Keratinocyte (primary cell): ENCODE results near the gene ACAA1. TPM values are rescaled to one million over a fixed set of nuclear protein-coding genes. Genes with fewer than 3 reads are reported as not detected.

Experiments
- DNase-seq: peaks from one replicate; pipeline ENCODE4 v3.0.0-alpha.2; 2011; ENCODE audit warnings: low read depth, missing footprints, low spot score
- FAIRE-seq: peaks from 2 replicates; lab custom pipeline; 2011; peaks lifted over from hg19 to GRCh38; lab: Jason Lieb, UNC
- H2AFZ ChIP-seq: 2 replicates; pipeline ENCODE4 v1.6.0; 2012; ENCODE audit warnings: low read length, control low read depth, inconsistent platforms; ENCODE audit not compliant: control insufficient read depth
- H3K27ac ChIP-seq: 2 replicates; pipeline ENCODE4 v1.5.1; 2011; ENCODE audit warnings: low read length; ENCODE audit not compliant: control insufficient read depth, insufficient read depth
- H3K27me3 ChIP-seq: 3 replicates; pipeline ENCODE4 v1.6.0; 2011; ENCODE audit warnings: low read length; ENCODE audit not compliant: control insufficient read depth, insufficient read depth; ENCODE audit errors: extremely low read depth
- H3K36me3 ChIP-seq, 2 experiments: 2 replicates in 1 of 2; 3 replicates in 1 of 2; pipeline ENCODE4 v1.5.1; 2011; ENCODE audit warnings: low read length in 2 of 2, mild to moderate bottlenecking in 1 of 2; ENCODE audit not compliant: control insufficient read depth in 2 of 2, insufficient read depth in 2 of 2; ENCODE audit errors: extremely low read depth in 1 of 2
- H3K4me1 ChIP-seq: 3 replicates; pipeline ENCODE4 v1.5.1; 2011; ENCODE audit warnings: low read length; ENCODE audit not compliant: control insufficient read depth, insufficient read depth; ENCODE audit errors: extremely low read depth
- H3K4me2 ChIP-seq: 3 replicates; pipeline ENCODE4 v1.6.0; 2011; ENCODE audit warnings: low read depth, low read length; ENCODE audit not compliant: control insufficient read depth, insufficient read depth; ENCODE audit errors: extremely low read depth
- H3K4me3 ChIP-seq, 3 experiments: fragments of 200-600 bp in 1 of 3; sonication (generic) in 1 of 3; 2 replicates in 2 of 3; 3 replicates in 1 of 3; pipeline ENCODE4 v1.5.1; 2011 to 2016; ENCODE audit warnings: low read length in 3 of 3, mild to moderate bottlenecking in 3 of 3, control low read depth in 2 of 3, inconsistent platforms in 1 of 3, low read depth in 1 of 3, mixed read lengths in 1 of 3, mixed run types in 1 of 3, moderate library complexity in 1 of 3; ENCODE audit not compliant: control insufficient read depth in 2 of 3, insufficient read depth in 2 of 3; ENCODE audit errors: extremely low read depth in 1 of 3
- H3K79me2 ChIP-seq: 2 replicates; pipeline ENCODE4 v1.6.0; 2012; ENCODE audit warnings: low read length; ENCODE audit not compliant: control insufficient read depth, insufficient read depth
- H3K9ac ChIP-seq: 3 replicates; pipeline ENCODE4 v1.6.0; 2011; ENCODE audit warnings: low read length; ENCODE audit not compliant: control insufficient read depth, insufficient read depth; ENCODE audit errors: extremely low read depth
- H3K9me1 ChIP-seq: 3 replicates; pipeline ENCODE4 v1.6.0; 2011; ENCODE audit warnings: low read length; ENCODE audit not compliant: control insufficient read depth, insufficient read depth; ENCODE audit errors: extremely low read depth
- H3K9me3 ChIP-seq: 2 replicates; pipeline ENCODE4 v1.5.1; 2012; ENCODE audit warnings: low read depth, low read length; ENCODE audit not compliant: control insufficient read depth
- H4K20me1 ChIP-seq: 3 replicates; pipeline ENCODE4 v1.6.0; 2011; ENCODE audit warnings: low read length; ENCODE audit not compliant: control insufficient read depth, insufficient read depth; ENCODE audit errors: extremely low read depth
- EZH2 ChIP-seq: IDR thresholded peaks from one replicate; pipeline ENCODE4 v1.6.1; 2012; ENCODE audit warnings: inconsistent platforms, mild to moderate bottlenecking, low read length, moderate library complexity
- dilution Hi-C: fragments of 300-500 bp; cut with MboI; formaldehyde crosslinking; loops from one replicate; pipeline ENCODE4 v1.7.0; 2020; ENCODE audit warnings: low sequenced_read_pairs; ENCODE audit not compliant: extremely low pct_ligation_motif_present
- polyA plus RNA-seq, 5 experiments: library from polyadenylated mRNA; depleted of rRNA in 3 of 5; stranded (reverse) in 3 of 5; stranded (forward) in 1 of 5; unstranded in 1 of 5; fragments of >200 nt; gene quantifications; 1 replicate in 1 of 5; 2 replicates in 3 of 5; 3 replicates in 1 of 5; pipeline versions ENCODE4 v1.2.1 to v1.2.3, GENCODE V29; 2011 to 2012; ENCODE audit warnings: missing spikeins in 2 of 5, low read depth in 1 of 5, low replicate concordance in 1 of 5
- TF ChIP-seq, protein P1 (sequence below), 3 experiments: IDR thresholded peaks in 1 of 3; conservative IDR thresholded peaks in 1 of 3; optimal IDR thresholded peaks in 1 of 3; 2 replicates in 2 of 3; 3 replicates in 1 of 3; pipeline versions ENCODE3 to v1.5.1; 2011; ENCODE audit warnings: low read length in 3 of 3, mild to moderate bottlenecking in 3 of 3, moderate library complexity in 2 of 3, control low read depth in 1 of 3, inconsistent platforms in 1 of 3; ENCODE audit not compliant: insufficient read depth in 2 of 3; ENCODE audit errors: extremely low read depth in 1 of 3

Gene ACAA1
- polyA plus RNA-seq, 1 donor (not counting 4 experiments of a cell fraction or from before 2014, with no cell fraction given) = 85.3 TPM

DNA sequence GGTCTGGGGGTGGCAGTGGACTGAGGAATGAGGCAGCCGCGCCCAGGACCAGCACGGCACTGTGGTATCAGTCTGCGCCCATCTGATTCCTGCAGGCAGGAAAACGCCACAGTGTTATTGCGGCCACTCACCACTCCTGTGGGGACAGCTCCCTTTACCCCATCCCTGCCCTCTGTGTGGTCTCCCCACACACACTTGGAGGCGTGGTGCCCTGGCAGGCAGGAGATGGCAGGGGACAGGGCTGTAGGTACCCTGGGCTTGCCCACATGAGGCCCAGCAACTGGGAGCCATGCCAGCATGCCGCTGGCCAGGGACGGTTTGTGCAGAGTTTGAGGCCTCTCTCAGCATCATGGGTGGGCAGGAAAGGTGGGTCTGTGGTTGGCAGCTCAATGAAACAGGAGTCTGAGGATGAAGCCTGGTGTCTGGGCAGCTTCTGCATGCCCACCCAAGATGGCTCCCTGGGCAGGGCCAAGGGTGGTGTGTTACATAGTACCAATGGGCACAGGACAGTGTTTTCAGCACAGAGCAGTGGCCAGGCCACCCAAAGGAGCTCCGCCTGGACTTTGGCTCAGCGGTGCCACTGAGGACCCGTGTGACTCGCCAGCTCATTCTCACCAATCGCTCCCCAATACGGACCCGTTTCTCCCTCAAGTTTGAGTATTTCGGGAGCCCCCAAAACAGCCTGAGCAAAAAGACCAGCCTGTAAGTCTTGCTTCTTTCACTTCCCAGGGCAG lies 27.2 kb downstream of the ACAA1 start:
- TF ChIP-seq, protein P1, sequence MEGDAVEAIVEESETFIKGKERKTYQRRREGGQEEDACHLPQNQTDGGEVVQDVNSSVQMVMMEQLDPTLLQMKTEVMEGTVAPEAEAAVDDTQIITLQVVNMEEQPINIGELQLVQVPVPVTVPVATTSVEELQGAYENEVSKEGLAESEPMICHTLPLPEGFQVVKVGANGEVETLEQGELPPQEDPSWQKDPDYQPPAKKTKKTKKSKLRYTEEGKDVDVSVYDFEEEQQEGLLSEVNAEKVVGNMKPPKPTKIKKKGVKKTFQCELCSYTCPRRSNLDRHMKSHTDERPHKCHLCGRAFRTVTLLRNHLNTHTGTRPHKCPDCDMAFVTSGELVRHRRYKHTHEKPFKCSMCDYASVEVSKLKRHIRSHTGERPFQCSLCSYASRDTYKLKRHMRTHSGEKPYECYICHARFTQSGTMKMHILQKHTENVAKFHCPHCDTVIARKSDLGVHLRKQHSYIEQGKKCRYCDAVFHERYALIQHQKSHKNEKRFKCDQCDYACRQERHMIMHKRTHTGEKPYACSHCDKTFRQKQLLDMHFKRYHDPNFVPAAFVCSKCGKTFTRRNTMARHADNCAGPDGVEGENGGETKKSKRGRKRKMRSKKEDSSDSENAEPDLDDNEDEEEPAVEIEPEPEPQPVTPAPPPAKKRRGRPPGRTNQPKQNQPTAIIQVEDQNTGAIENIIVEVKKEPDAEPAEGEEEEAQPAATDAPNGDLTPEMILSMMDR (optimal IDR thresholded peaks at IDR 0.05 in 1 of 3, IDR thresholded peaks at IDR 0.05 in 1 of 3, conservative IDR thresholded peaks at IDR 0.05 in 1 of 3; ENCODE audit: extremely low read depth in 1 of 3, insufficient read depth in 2 of 3, low read length in 3 of 3) = no peak
- Histone ChIP-seq H4K20me1 (no peaks in the 10 kb centered on the region), H2AFZ (no peak overlapping the region), H3K27ac (no peak overlapping the region), H3K4me3 (no peak overlapping the region), H3K79me2 (no peaks in the 10 kb centered on the region), H3K9ac (no peak overlapping the region), H3K9me1 (no peaks in the 10 kb centered on the region), H3K4me1 (no peaks in the 10 kb centered on the region), H3K27me3 (peaks cover 2% of the 10 kb centered on the region), H3K36me3 (no peaks in the 10 kb centered on the region), H3K4me2 (no peak overlapping the region), H3K9me3 (no peaks in the 10 kb centered on the region)
- FAIRE-seq = no peak
- DNase-seq = no peak
- dilution Hi-C loops = no loop called here

DNA sequence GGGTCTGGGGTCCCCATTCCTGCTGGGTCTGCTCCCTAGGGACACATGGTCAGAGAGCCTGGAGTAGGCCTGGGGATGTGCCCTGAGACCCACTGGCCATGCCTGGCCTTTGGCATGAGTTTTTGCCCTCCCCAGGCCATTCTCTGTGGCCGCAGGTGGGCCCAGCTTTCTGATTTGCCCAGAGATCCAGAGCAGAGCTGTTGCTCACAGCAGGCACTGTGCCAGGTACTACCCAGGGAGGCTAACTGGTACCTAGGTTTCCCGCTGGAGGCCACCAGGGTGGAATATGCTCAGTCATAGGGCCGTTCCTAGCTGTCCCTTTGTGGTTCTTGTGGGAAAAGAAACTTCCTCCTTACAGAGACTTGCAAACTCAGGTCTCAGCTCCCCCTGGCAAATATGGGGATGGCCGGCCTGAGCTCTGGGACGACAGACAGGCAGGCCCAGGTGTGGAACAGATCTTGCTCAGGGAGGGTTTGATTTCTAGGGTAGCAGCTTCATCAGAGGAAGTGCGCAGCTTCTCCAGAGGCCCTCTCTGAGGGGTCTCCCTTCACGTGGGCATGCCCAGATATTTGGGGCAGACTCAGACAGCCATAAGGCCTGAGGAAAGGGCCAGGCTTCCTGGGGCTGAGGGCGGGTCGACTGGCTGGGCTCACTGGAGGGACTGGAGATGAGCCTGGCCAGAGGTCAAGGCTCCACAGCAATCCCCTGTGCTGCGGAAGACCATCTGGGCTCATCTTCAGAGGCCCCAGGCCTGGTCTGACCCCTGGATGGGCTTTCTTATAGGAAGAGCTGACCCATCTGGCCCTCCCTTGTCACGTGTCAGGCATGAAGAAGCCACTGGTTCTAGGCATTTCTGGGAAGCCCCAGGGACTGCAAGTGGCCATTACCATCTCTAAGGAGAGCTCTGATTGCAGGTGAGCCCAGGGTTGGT lies 28.0 kb downstream of the ACAA1 start:
- Histone ChIP-seq H3K4me1 (no peaks in the 10 kb centered on the region), H3K9ac (no peak overlapping the region), H3K4me2 (no peak overlapping the region), H4K20me1 (no peaks in the 10 kb centered on the region), H3K4me3 (no peak overlapping the region), H3K27ac (no peak overlapping the region), H3K36me3 (no peaks in the 10 kb centered on the region), H3K27me3 (peaks cover 2% of the 10 kb centered on the region), H2AFZ (no peak overlapping the region), H3K79me2 (no peaks in the 10 kb centered on the region), H3K9me3 (no peaks in the 10 kb centered on the region), H3K9me1 (no peaks in the 10 kb centered on the region)
- dilution Hi-C loops = no loop called here
- DNase-seq (no peak), FAIRE-seq (no peak)
- TF ChIP-seq EZH2 = no peak
- TF ChIP-seq, protein P1 (optimal IDR thresholded peaks at IDR 0.05 in 1 of 3, IDR thresholded peaks at IDR 0.05 in 1 of 3, conservative IDR thresholded peaks at IDR 0.05 in 1 of 3; ENCODE audit: extremely low read depth in 1 of 3, insufficient read depth in 2 of 3, low read length in 3 of 3) = no peak
